ENCODE measurements around the gene FSTL3. TPM values are rescaled to one million over a fixed set of nuclear protein-coding genes. Genes with fewer than 3 reads are reported as not detected.

The FSTL3 gene
- total RNA-seq, 4 donors from 2014 or later, result 115 to 226 (median 217) TPM

GRCh38 chr19:638906-639252 is 37.3 kb upstream of the FSTL3 start:
- H3K27me3 ChIP-seq, result no peaks in the 10 kb centered on the region
- no peaks in the 10 kb centered on the region for H3K9me3 ChIP-seq
- intact Hi-C loops (cut with DNase I), result no loop called here
- H3K4me1 ChIP-seq, result peaks cover 20 to 37% (median 29%) of the 10 kb centered on the region in 4 donors
- no peak for DNase-seq (ENCODE audit: extremely low spot score)
- peak overlapping the region in 3 of 4 donors; percentile 31 to 79 (median 73) for H3K27ac ChIP-seq (replicated peaks in 1 of 4)
- no peak for TF ChIP-seq POLR2AphosphoS5 (IDR thresholded peaks at IDR 0.05)
- TF ChIP-seq POLR2A (IDR thresholded peaks at IDR 0.05; ENCODE audit: low read depth), result no peak
- no peak for TF ChIP-seq EP300 (IDR thresholded peaks at IDR 0.05)
- no peak for TF ChIP-seq CTCF (IDR thresholded peaks at IDR 0.05)
- H3K36me3 ChIP-seq, result no peaks in the 10 kb centered on the region
- WGBS, result 73% methylated on average over 3 of the region's 17 CpGs
- peak overlapping the region; percentile 56 to 63 (median 58) for H3K4me3 ChIP-seq

GRCh38 chr19:639253-640160 is 36.7 kb upstream of the FSTL3 start, which contains the start of gene FGF22:
TSS of gene FGF22 (plus strand) at chr19:639879. CDS start at chr19:639926, 47 bp downstream.
- peak; percentile 99 for DNase-seq (ENCODE audit: extremely low spot score)
- 8% methylated on average over 27 of the region's 109 CpGs for WGBS
- intact Hi-C loops (cut with DNase I), result no loop called here
- Histone ChIP-seq H3K27ac (replicated peaks in 1 of 4) (peak within 1 kb of the TSS; percentile 61 to 79 (median 70)), H3K27me3 (no peaks in the 10 kb centered on the region), H3K36me3 (peaks cover 0 to 3% (median 0%) of the 10 kb centered on the region in 4 donors), H3K4me1 (peaks cover 14 to 31% (median 23%) of the 10 kb centered on the region in 4 donors), H3K9me3 (no peaks in the 10 kb centered on the region), H3K4me3 (peak within 1 kb of the TSS; percentile 56 to 63 (median 58))
- TF ChIP-seq EP300 (IDR thresholded peaks at IDR 0.05) (no peak), CTCF (IDR thresholded peaks at IDR 0.05) (peak in 1 of 3 experiments; percentile 13), POLR2AphosphoS5 (IDR thresholded peaks at IDR 0.05) (peak in 1 of 2 donors; percentile 59), POLR2A (IDR thresholded peaks at IDR 0.05; ENCODE audit: low read depth) (no peak)

GRCh38 chr19:640161-640558 is 36.0 kb upstream of the FSTL3 start:
- intact Hi-C loops (cut with DNase I), result no loop called here
- TF ChIP-seq CTCF (IDR thresholded peaks at IDR 0.05), result no peak
- TF ChIP-seq POLR2A (IDR thresholded peaks at IDR 0.05; ENCODE audit: low read depth), result no peak
- no peak for TF ChIP-seq POLR2AphosphoS5 (IDR thresholded peaks at IDR 0.05)
- TF ChIP-seq EP300 (IDR thresholded peaks at IDR 0.05), result no peak
- no peaks in the 10 kb centered on the region for H3K9me3 ChIP-seq
- H3K4me1 ChIP-seq, result peaks cover 11 to 25% (median 17%) of the 10 kb centered on the region in 4 donors
- DNase-seq (ENCODE audit: extremely low spot score), result no peak
- H3K36me3 ChIP-seq, result peaks cover 0 to 9% (median 3%) of the 10 kb centered on the region in 4 donors
- H3K27ac ChIP-seq (replicated peaks in 1 of 4), result peak overlapping the region; percentile 61 to 79 (median 70)
- H3K27me3 ChIP-seq, result no peaks in the 10 kb centered on the region
- 100% methylated on average over 1 of the region's 25 CpGs for WGBS
- peak overlapping the region; percentile 56 to 63 (median 58) for H3K4me3 ChIP-seq

GRCh38 chr19:640606-641189 is 35.5 kb upstream of the FSTL3 start:
- DNase-seq (ENCODE audit: extremely low spot score), result no peak
- Histone ChIP-seq H3K4me3 (no peak overlapping the region), H3K9me3 (no peaks in the 10 kb centered on the region), H3K27me3 (no peaks in the 10 kb centered on the region), H3K4me1 (peaks cover 11 to 23% (median 16%) of the 10 kb centered on the region in 4 donors), H3K36me3 (peaks cover 0 to 12% (median 5%) of the 10 kb centered on the region in 4 donors), H3K27ac (replicated peaks in 1 of 4) (peak overlapping the region in 2 of 4 donors; percentile 61 to 79)
- intact Hi-C loops (cut with DNase I), result no loop called here
- 94% methylated on average over 5 of the region's 31 CpGs for WGBS
- TF ChIP-seq CTCF (IDR thresholded peaks at IDR 0.05) (no peak), POLR2AphosphoS5 (IDR thresholded peaks at IDR 0.05) (no peak), EP300 (IDR thresholded peaks at IDR 0.05) (no peak), POLR2A (IDR thresholded peaks at IDR 0.05; ENCODE audit: low read depth) (no peak)

Measured in esophagus muscularis mucosa (tissue), 4 donors.